GM19035 (cell line): ENCODE results near the gene CYP2R1.
"Not testable (repeated sequence)": the region's sequence is repeated elsewhere in the genome, so short reads cannot be mapped to it uniquely, and the experiment has no call there.

ENCODE experiments used
- ATAC-seq: cut with Tn5 transposase; IDR thresholded peaks from one replicate; pipeline ENCODE4 v1.9.1; 2021; ENCODE audit not compliant: unreplicated experiment

Gene CYP2R1

GRCh38 chr11:14892577-14892976 is 546 bp upstream of the CYP2R1 start:
- no peak for ATAC-seq

- ATAC-seq, result peak; percentile 62
Observed at GRCh38 chr11:14891143-14892035, 642 bp downstream of the CYP2R1 start.

- no peak for ATAC-seq
Observed at GRCh38 chr11:14886513-14886912, 5.5 kb downstream of the CYP2R1 start.

GRCh38 chr11:14884667-14885273 is 7.3 kb downstream of the CYP2R1 start:
- no peak for ATAC-seq

GRCh38 chr11:14883683-14884082 is 8.3 kb downstream of the CYP2R1 start:
- not testable (repeated sequence) for ATAC-seq

GRCh38 chr11:14882196-14882595 is 9.8 kb downstream of the CYP2R1 start:
- ATAC-seq, result no peak

GRCh38 chr11:14881576-14882193 is 10.3 kb downstream of the CYP2R1 start:
- ATAC-seq, result no peak

GRCh38 chr11:14875163-14875562 is 16.9 kb downstream of the CYP2R1 start:
- ATAC-seq, result no peak

GRCh38 chr11:14873632-14874031 is 18.4 kb downstream of the CYP2R1 start:
- ATAC-seq, result no peak

- ATAC-seq, result no peak
Observed at GRCh38 chr11:14872032-14872431, 20.0 kb downstream of the CYP2R1 start.

GRCh38 chr11:14863775-14864174 is 28.3 kb downstream of the CYP2R1 start:
- ATAC-seq, result not testable (repeated sequence)

- ATAC-seq, result no peak
Observed at GRCh38 chr11:14861680-14862079, 30.4 kb downstream of the CYP2R1 start.

- no peak for ATAC-seq
Observed at GRCh38 chr11:14860511-14860910, 31.5 kb downstream of the CYP2R1 start.

- no peak for ATAC-seq
Observed at GRCh38 chr11:14858404-14858803, 33.6 kb downstream of the CYP2R1 start.

GRCh38 chr11:14857621-14858020 is 34.4 kb downstream of the CYP2R1 start:
- no peak for ATAC-seq

GRCh38 chr11:14855890-14856289 is 36.1 kb downstream of the CYP2R1 start:
- no peak for ATAC-seq

GRCh38 chr11:14854057-14854456 is 38.0 kb downstream of the CYP2R1 start:
- no peak for ATAC-seq

GRCh38 chr11:14852571-14853177 is 39.4 kb downstream of the CYP2R1 start:
- ATAC-seq, result no peak

GRCh38 chr11:14842002-14842401 is 50.0 kb downstream of the CYP2R1 start:
- ATAC-seq, result no peak

GRCh38 chr11:14835496-14836492 is 56.2 kb downstream of the CYP2R1 start:
- ATAC-seq, result no peak
